Measurements from ENCODE around the gene PCSK7. TPM values are rescaled to one million over a fixed set of nuclear protein-coding genes. Genes with fewer than 3 reads are reported as not detected.

Gene PCSK7
- total RNA-seq, 1 experiment from 2014 or later, result 50.7 TPM

DNA sequence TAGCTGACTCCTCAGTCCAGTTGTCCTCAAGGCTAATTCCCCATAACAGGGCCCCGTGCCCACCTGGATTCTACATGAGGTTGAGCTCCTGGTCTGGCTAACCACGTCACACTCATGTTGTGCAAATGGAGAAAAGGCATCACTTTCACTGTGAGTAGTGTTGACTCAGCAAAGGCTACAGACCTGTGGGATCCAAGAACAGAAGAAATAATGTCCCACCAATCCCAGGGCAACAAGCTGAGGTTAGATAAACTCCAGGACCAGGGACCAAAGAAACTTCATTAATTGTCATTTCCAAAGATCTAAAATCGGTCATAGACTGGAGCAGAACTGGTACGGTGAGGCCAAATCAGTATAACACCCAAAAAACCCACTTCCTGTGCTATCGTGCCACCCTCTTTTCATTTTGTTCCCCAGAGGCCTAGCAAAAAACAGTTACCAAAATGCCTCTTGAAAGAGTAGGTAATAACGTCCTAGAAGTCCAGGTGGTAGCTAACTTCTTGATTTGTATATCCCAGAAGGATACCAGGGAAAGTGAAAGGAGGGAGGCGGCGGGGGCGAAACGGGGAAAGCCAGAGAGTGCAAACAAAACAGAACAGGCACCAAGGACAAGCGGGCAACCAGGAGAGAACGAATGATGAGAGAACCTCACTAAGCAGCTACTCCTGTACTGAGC is 1.4 kb downstream of the PCSK7 start:
- Histone ChIP-seq H3K9ac (ENCODE audit: extremely low read depth, insufficient read length, low read length) (no peak overlapping the region), H4K5ac (ENCODE audit: insufficient read length, low read depth, low read length) (no peak overlapping the region), H2BK120ac (ENCODE audit: low read depth, low read length, poor library complexity, severe bottlenecking) (no peak overlapping the region), H3K4me2 (ENCODE audit: insufficient read depth, insufficient read length, low read length) (peak overlapping the region; percentile 92), H4K91ac (ENCODE audit: insufficient read length, low read depth, low read length) (no peak overlapping the region), H2AFZ (ENCODE audit: low read length) (no peak overlapping the region), H2BK5ac (ENCODE audit: insufficient read length, low read length) (no peak overlapping the region), H2BK12ac (ENCODE audit: insufficient read length, low read depth, low read length) (no peak overlapping the region), H3K56ac (ENCODE audit: insufficient read length, low read depth, low read length) (no peak overlapping the region), H3K9me3 (ENCODE audit: control insufficient read depth, low read depth, low read length) (no peaks in the 10 kb centered on the region), H2BK15ac (ENCODE audit: low read depth, low read length) (no peak overlapping the region), H2BK20ac (ENCODE audit: low read depth, low read length, poor library complexity, severe bottlenecking) (no peak overlapping the region), H3K4me1 (ENCODE audit: insufficient read depth, low read length) (no peaks in the 10 kb centered on the region), H4K20me1 (ENCODE audit: control insufficient read depth, insufficient read depth, insufficient read length) (no peaks in the 10 kb centered on the region), H2AK5ac (ENCODE audit: insufficient read length, low read length) (no peak overlapping the region), H3K4ac (ENCODE audit: low read depth, low read length) (no peak overlapping the region), H3K27me3 (ENCODE audit: insufficient read depth, low read length) (no peaks in the 10 kb centered on the region), H3K79me2 (ENCODE audit: insufficient read depth, low read length) (no peaks in the 10 kb centered on the region), H3K18ac (ENCODE audit: insufficient read length, low read depth, low read length) (no peak overlapping the region), H3K27ac (ENCODE audit: insufficient read length, low read depth, low read length) (no peak overlapping the region), H4K8ac (replicated peaks; ENCODE audit: insufficient read length, low read depth, low read length) (no peak overlapping the region), H3K23me2 (ENCODE audit: insufficient read length, low read depth, low read length, poor library complexity, severe bottlenecking) (peaks cover 15% of the 10 kb centered on the region), H3T11ph (ENCODE audit: low read length) (no peak overlapping the region), H3K14ac (ENCODE audit: insufficient read depth, low read length) (no peak overlapping the region), H3K23ac (ENCODE audit: insufficient read length, low read depth, low read length) (no peak overlapping the region), H3K79me1 (ENCODE audit: insufficient read depth, low read depth, low read length, poor library complexity, severe bottlenecking) (no peaks in the 10 kb centered on the region)
- DNase-seq, result no peak
- TF ChIP-seq, protein P1, sequence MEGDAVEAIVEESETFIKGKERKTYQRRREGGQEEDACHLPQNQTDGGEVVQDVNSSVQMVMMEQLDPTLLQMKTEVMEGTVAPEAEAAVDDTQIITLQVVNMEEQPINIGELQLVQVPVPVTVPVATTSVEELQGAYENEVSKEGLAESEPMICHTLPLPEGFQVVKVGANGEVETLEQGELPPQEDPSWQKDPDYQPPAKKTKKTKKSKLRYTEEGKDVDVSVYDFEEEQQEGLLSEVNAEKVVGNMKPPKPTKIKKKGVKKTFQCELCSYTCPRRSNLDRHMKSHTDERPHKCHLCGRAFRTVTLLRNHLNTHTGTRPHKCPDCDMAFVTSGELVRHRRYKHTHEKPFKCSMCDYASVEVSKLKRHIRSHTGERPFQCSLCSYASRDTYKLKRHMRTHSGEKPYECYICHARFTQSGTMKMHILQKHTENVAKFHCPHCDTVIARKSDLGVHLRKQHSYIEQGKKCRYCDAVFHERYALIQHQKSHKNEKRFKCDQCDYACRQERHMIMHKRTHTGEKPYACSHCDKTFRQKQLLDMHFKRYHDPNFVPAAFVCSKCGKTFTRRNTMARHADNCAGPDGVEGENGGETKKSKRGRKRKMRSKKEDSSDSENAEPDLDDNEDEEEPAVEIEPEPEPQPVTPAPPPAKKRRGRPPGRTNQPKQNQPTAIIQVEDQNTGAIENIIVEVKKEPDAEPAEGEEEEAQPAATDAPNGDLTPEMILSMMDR (conservative IDR thresholded peaks at IDR 0.05), result no peak
- Mint-ChIP-seq H3K4me1 (peaks cover 24 to 26% of the 10 kb centered on the region in 2 experiments), H3K36me3 (ENCODE audit: insufficient read depth in 1 of 3, low read depth in 3 of 3) (peaks cover 6 to 36% (median 17%) of the 10 kb centered on the region in 3 experiments; a peak in 5 of 7 replicates), H3K27me3 (ENCODE audit: low read depth) (no peaks in the 10 kb centered on the region; the same call in 1 of the 2 replicates), H3K9me3 (no peaks in the 10 kb centered on the region), H3K27ac (peak overlapping the region in 2 of 3 experiments; percentile 40 to 48; a peak in 3 of 7 replicates), H3K4me3 (peak overlapping the region; percentile 94 to 97)
- WGBS (ENCODE audit: extremely low coverage, insufficient read length, low lambda C conversion rate), result no CpG with 5 or more reads among the region's 12 CpGs
